ENCODE data around the gene PXT1.

The PXT1 gene

DNA sequence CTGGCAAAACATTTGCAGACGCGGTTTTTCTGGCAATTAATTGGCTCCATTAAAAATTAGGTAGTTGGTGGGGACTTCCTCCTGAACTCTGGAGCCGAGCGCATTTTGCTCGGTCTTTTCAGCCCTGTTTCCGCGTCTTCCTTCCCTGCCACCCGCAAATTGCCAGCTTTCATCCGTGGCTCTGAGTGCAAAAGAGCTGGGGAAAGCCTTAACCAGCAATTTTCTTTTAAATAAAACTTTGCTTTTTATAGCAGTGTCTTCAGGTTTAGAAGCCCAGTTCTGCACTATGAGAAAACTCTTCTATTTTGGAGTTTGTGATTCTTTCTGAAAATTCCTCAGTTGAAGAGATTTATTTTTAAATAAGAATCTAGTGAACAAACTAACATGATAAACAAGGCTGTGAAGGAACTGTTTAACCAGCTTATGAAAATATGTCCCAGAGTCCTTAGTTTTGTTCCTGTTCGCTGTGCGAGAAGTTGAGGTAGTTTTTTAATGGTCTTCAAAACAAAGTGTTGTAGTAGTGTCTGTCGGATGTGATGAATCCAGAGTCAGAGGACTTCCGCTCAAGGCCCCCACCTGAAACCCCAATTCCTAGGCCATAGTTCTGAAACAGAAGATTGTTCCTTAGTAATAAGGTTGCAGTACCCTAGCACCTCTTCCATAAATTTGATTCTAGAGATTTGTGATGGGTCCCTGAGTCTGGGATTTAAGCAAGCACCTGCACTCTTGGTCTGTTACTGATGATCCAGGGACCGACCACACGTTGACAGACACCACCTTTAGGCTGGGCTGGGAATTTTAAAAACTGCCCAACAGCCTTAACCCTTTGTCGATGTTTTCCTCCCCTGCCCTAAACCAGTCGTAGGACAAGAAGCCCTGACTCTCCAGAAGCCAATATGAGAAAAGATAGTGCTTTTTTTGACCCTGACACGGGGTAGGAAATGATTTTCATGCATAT lies 1.1 kb upstream of the PXT1 start:
- peak overlapping the region; percentile 89 for H3K4me3 ChIP-seq (ENCODE audit: low read depth, low read length)
- no peaks in the 10 kb centered on the region for H3K36me3 ChIP-seq (ENCODE audit: control insufficient read depth, insufficient read depth, low read length)
- peak overlapping the region; percentile 85 for H3K9ac ChIP-seq (ENCODE audit: low read depth, low read length)
- H3K9me3 ChIP-seq (ENCODE audit: control insufficient read depth, insufficient read depth, low read length): no peaks in the 10 kb centered on the region
- peaks cover 18% of the 10 kb centered on the region for H3K4me1 ChIP-seq (ENCODE audit: control insufficient read depth, insufficient read depth, low read length)
- H3K27me3 ChIP-seq (ENCODE audit: control insufficient read depth, insufficient read depth, low read length): no peaks in the 10 kb centered on the region
- peak overlapping the region; percentile 91 for H3K27ac ChIP-seq (ENCODE audit: low read depth, low read length)

DNA sequence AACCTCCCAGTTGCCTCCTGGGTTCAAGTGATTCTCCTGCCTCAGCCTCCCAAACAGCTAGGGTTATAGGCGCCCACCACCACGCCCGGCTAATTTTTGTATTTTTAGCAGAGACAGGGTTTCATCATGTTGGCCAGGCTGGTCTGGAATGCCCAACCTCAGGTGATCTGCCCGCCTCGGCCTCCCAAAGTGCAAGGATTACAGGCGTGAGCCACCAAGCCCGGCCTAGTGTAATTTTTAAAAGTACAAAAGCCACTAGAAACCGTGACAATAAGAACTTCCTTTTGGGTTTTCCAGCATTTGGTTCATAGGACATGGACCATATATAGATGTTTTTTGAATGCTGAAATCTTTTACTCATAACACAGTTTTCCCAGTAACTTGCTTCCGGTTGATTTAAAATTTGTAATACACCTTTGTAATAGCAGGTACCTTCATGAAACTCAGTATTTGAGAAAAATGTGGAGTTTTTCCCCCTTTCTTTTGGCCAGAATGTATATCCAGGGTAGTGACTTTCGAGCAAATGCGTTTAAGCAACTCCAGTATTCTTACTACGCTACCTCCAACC lies 467 bp downstream of the PXT1 start:
- H3K4me3 ChIP-seq (ENCODE audit: low read depth, low read length): peak overlapping the region; percentile 89
- H3K36me3 ChIP-seq (ENCODE audit: control insufficient read depth, insufficient read depth, low read length): no peaks in the 10 kb centered on the region
- peak overlapping the region; percentile 91 for H3K27ac ChIP-seq (ENCODE audit: low read depth, low read length)
- H3K4me1 ChIP-seq (ENCODE audit: control insufficient read depth, insufficient read depth, low read length): peaks cover 18% of the 10 kb centered on the region
- no peaks in the 10 kb centered on the region for H3K27me3 ChIP-seq (ENCODE audit: control insufficient read depth, insufficient read depth, low read length)
- peak overlapping the region; percentile 85 for H3K9ac ChIP-seq (ENCODE audit: low read depth, low read length)
- no peaks in the 10 kb centered on the region for H3K9me3 ChIP-seq (ENCODE audit: control insufficient read depth, insufficient read depth, low read length)

- H3K27me3 ChIP-seq (ENCODE audit: control insufficient read depth, insufficient read depth, low read length): no peaks in the 10 kb centered on the region
- no peaks in the 10 kb centered on the region for H3K9me3 ChIP-seq (ENCODE audit: control insufficient read depth, insufficient read depth, low read length)
- H3K36me3 ChIP-seq (ENCODE audit: control insufficient read depth, insufficient read depth, low read length): no peaks in the 10 kb centered on the region
- H3K4me3 ChIP-seq (ENCODE audit: low read depth, low read length): no peak overlapping the region
- no peak overlapping the region for H3K9ac ChIP-seq (ENCODE audit: low read depth, low read length)
- H3K4me1 ChIP-seq (ENCODE audit: control insufficient read depth, insufficient read depth, low read length): peaks cover 18% of the 10 kb centered on the region
- H3K27ac ChIP-seq (ENCODE audit: low read depth, low read length): peak overlapping the region; percentile 76
Observed at GRCh38 chr6:36441307-36441894, 1.3 kb downstream of the PXT1 start.

GRCh38 chr6:36436466-36436865 lies 6.2 kb downstream of the PXT1 start:
- H3K27me3 ChIP-seq (ENCODE audit: control insufficient read depth, insufficient read depth, low read length): no peaks in the 10 kb centered on the region
- no peaks in the 10 kb centered on the region for H3K9me3 ChIP-seq (ENCODE audit: control insufficient read depth, insufficient read depth, low read length)
- no peak overlapping the region for H3K4me3 ChIP-seq (ENCODE audit: low read depth, low read length)
- peaks cover 6% of the 10 kb centered on the region for H3K4me1 ChIP-seq (ENCODE audit: control insufficient read depth, insufficient read depth, low read length)
- H3K27ac ChIP-seq (ENCODE audit: low read depth, low read length): no peak overlapping the region
- H3K36me3 ChIP-seq (ENCODE audit: control insufficient read depth, insufficient read depth, low read length): no peaks in the 10 kb centered on the region
- no peak overlapping the region for H3K9ac ChIP-seq (ENCODE audit: low read depth, low read length)

DNA sequence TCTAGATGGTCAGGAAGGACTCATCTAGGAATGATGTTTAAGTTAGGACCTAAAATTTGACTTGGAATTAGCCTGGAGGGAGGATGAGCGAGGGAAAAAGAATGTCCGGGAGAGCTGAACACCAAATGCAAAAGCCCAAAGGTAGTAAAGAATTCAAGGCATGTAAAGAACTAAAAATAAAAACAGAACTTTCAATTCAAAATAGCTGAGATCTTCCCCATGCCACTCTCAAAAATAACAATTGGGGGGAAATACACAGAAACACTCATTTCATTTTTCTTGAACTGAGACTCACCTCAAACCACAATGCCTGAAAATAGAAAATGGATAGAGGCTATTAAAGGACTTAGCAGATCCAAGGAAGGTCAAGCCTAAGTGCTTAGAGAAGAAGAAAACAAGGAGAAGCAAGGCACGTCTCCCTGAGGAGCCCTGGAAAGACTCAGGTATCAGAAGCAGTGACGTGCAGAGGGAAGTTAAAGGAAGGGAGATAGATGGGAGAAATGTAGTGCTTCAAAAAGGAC lies 10.4 kb downstream of the PXT1 start:
- no peaks in the 10 kb centered on the region for H3K27me3 ChIP-seq (ENCODE audit: control insufficient read depth, insufficient read depth, low read length)
- H3K36me3 ChIP-seq (ENCODE audit: control insufficient read depth, insufficient read depth, low read length): no peaks in the 10 kb centered on the region
- no peak overlapping the region for H3K9ac ChIP-seq (ENCODE audit: low read depth, low read length)
- H3K9me3 ChIP-seq (ENCODE audit: control insufficient read depth, insufficient read depth, low read length): no peaks in the 10 kb centered on the region
- no peak overlapping the region for H3K4me3 ChIP-seq (ENCODE audit: low read depth, low read length)
- H3K27ac ChIP-seq (ENCODE audit: low read depth, low read length): no peak overlapping the region
- H3K4me1 ChIP-seq (ENCODE audit: control insufficient read depth, insufficient read depth, low read length): no peaks in the 10 kb centered on the region; the same call in 1 of the 2 replicates

DNA sequence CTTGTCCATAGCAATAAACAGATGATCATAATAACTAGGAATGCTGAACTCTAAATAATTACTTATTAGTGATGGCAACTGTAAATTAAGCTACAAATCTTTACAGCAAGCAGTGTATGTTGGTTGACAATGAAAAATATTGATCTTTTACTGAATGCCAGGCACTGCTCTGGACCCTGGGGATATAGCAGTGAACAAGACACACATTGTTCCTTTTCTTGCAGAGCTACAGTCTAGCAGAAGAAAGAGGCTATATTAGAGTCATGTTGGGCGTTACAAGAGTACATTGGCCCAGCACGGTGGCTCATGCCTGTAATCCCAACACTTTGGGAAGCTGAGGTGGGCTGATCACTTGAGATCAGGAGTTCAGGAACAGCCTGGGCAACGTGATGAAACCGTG lies 11.5 kb downstream of the PXT1 start:
- no peak overlapping the region for H3K4me3 ChIP-seq (ENCODE audit: low read depth, low read length)
- no peak overlapping the region for H3K27ac ChIP-seq (ENCODE audit: low read depth, low read length)
- no peaks in the 10 kb centered on the region for H3K27me3 ChIP-seq (ENCODE audit: control insufficient read depth, insufficient read depth, low read length)
- H3K9me3 ChIP-seq (ENCODE audit: control insufficient read depth, insufficient read depth, low read length): no peaks in the 10 kb centered on the region
- H3K9ac ChIP-seq (ENCODE audit: low read depth, low read length): no peak overlapping the region
- H3K36me3 ChIP-seq (ENCODE audit: control insufficient read depth, insufficient read depth, low read length): no peaks in the 10 kb centered on the region
- H3K4me1 ChIP-seq (ENCODE audit: control insufficient read depth, insufficient read depth, low read length): no peaks in the 10 kb centered on the region; the same call in 1 of the 2 replicates

DNA sequence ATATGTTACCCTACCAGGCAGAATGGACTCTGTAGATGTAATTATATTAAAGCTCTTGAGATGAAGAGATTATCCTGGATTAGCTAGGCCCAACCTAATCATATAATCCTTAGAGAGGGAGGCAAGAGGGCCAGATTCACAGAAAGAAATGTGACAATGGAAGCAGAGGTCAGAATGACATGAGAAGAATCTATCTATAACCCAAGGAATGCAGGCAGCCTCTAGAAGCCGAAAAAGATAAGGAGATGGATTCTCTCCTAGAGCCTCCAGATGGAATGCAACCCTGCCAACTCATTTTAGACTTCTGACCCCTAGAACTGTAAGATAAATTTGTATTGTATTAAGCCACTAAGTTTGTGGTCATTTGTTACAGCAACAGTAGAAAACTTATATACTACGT lies 12.3 kb downstream of the PXT1 start:
- Histone ChIP-seq H3K9me3 (ENCODE audit: control insufficient read depth, insufficient read depth, low read length) (no peaks in the 10 kb centered on the region), H3K27me3 (ENCODE audit: control insufficient read depth, insufficient read depth, low read length) (no peaks in the 10 kb centered on the region), H3K4me1 (ENCODE audit: control insufficient read depth, insufficient read depth, low read length) (no peaks in the 10 kb centered on the region; the same call in 1 of the 2 replicates), H3K9ac (ENCODE audit: low read depth, low read length) (no peak overlapping the region), H3K36me3 (ENCODE audit: control insufficient read depth, insufficient read depth, low read length) (no peaks in the 10 kb centered on the region), H3K4me3 (ENCODE audit: low read depth, low read length) (no peak overlapping the region), H3K27ac (ENCODE audit: low read depth, low read length) (no peak overlapping the region)

DNA sequence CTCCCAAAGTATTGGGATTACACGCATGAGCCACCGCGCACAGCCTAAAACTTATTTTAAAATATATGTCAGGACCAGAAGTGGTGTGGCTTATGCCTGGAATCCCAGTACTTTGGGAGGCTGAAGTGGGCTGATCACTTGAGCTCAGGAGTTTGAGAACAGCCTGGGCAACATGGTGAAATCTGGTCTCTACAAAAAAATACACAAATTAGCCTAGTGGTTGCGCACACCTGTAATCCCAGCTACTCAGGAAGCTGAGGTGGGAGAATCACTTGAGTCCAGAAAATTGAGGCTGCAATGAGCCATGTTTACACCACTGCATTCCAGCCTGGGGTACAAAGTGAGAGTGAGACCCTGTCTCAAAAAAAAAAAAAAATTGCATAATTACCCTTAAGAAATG lies 13.7 kb downstream of the PXT1 start:
- H3K9ac ChIP-seq (ENCODE audit: low read depth, low read length): no peak overlapping the region
- no peaks in the 10 kb centered on the region; the same call in 1 of the 2 replicates for H3K4me1 ChIP-seq (ENCODE audit: control insufficient read depth, insufficient read depth, low read length)
- H3K27me3 ChIP-seq (ENCODE audit: control insufficient read depth, insufficient read depth, low read length): no peaks in the 10 kb centered on the region
- no peak overlapping the region for H3K4me3 ChIP-seq (ENCODE audit: low read depth, low read length)
- H3K36me3 ChIP-seq (ENCODE audit: control insufficient read depth, insufficient read depth, low read length): no peaks in the 10 kb centered on the region
- H3K9me3 ChIP-seq (ENCODE audit: control insufficient read depth, insufficient read depth, low read length): no peaks in the 10 kb centered on the region
- H3K27ac ChIP-seq (ENCODE audit: low read depth, low read length): no peak overlapping the region

- no peaks in the 10 kb centered on the region for H3K9me3 ChIP-seq (ENCODE audit: control insufficient read depth, insufficient read depth, low read length)
- H3K9ac ChIP-seq (ENCODE audit: low read depth, low read length): no peak overlapping the region
- H3K4me1 ChIP-seq (ENCODE audit: control insufficient read depth, insufficient read depth, low read length): peaks cover 6% of the 10 kb centered on the region; the same call in 1 of the 2 replicates
- no peak overlapping the region for H3K4me3 ChIP-seq (ENCODE audit: low read depth, low read length)
- no peaks in the 10 kb centered on the region for H3K27me3 ChIP-seq (ENCODE audit: control insufficient read depth, insufficient read depth, low read length)
- H3K27ac ChIP-seq (ENCODE audit: low read depth, low read length): no peak overlapping the region
- H3K36me3 ChIP-seq (ENCODE audit: control insufficient read depth, insufficient read depth, low read length): no peaks in the 10 kb centered on the region
Observed at GRCh38 chr6:36426622-36427021, 16.0 kb downstream of the PXT1 start.

GRCh38 chr6:36423101-36423824 lies 19.4 kb downstream of the PXT1 start:
- Histone ChIP-seq H3K9me3 (ENCODE audit: control insufficient read depth, insufficient read depth, low read length) (no peaks in the 10 kb centered on the region), H3K27me3 (ENCODE audit: control insufficient read depth, insufficient read depth, low read length) (no peaks in the 10 kb centered on the region), H3K27ac (ENCODE audit: low read depth, low read length) (peak overlapping the region; percentile 54), H3K9ac (ENCODE audit: low read depth, low read length) (peak overlapping the region; percentile 33; the same call in 1 of the 2 replicates), H3K4me1 (ENCODE audit: control insufficient read depth, insufficient read depth, low read length) (peaks cover 6% of the 10 kb centered on the region; the same call in 1 of the 2 replicates), H3K36me3 (ENCODE audit: control insufficient read depth, insufficient read depth, low read length) (no peaks in the 10 kb centered on the region), H3K4me3 (ENCODE audit: low read depth, low read length) (peak overlapping the region; percentile 70)
